OCI-M1 (cell line): ENCODE measurements around the gene ASB10.
A peak's percentile ranks its signal among the peaks of the same experiment; 100 is the strongest.

Experiments used
- DNase-seq: peaks from one replicate; lab custom pipeline; 2025; lab: John Stamatoyannopoulos, UW

The ASB10 gene

DNA sequence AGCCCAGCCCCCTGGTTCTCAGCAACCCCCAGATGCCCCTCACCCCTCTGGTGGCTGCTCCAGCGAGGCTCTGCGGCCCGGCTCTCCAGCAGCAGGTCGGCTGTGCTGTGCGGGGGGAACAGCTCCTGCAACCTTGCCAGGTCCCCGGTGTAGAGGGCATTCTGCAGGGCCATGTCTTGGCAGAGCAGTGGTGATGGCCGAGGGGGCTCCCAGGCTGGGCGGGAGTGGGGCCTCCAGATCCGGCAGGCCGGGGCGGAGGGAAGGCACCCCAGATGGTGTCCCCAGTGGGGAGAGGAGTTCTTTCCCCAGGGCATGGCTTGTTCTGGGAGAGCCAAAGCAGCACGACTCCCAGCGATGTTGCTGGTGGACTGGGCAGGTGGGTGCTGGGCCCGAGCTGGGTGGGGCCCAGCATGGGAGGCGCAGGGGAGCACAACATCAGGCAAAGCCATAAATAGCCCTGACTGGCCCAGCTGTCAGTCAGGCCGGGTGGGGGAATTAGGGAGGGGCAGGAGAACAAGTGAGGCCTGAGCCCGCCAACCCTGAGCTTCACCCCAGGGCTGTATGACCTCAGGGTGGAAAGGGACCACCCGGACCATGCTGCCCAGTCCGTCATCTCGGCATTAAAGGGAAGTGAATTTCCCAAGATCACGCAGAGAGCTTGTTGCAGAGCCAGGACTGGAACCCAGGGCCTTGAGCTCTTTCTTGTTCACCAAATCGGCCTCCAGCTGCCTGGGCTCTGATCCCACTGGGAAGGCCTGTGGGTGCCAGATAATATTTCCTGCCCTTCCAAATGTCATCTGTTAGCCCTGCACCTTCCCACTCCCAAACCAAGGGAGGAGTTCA lies 580 bp upstream of the ASB10 start:
- no peak for DNase-seq

- DNase-seq = no peak
Observed at GRCh38 chr7:151185762-151186639, 1.0 kb downstream of the ASB10 start.

DNA sequence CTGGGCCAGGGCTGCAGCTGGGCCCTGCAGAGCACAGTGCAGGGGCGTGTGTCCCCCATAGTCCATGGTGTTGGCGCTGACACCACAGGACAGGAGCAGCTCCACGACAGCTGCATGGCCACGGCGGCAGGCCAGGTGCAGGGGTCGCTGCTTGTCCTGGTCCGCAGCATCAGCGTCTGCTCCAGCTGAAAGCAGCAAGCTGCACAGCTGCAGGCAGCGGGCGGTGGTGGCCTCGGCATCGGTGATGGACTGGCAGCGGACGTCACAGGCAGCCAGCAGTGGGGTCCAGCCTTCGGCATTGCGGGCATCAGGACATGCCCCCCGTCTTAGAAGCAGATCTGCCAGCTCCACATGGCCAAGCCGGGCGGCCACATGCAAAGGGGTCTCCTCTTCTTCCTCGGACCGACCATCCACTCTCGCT lies 6.0 kb downstream of the ASB10 start:
- no peak for DNase-seq

GRCh38 chr7:151179946-151180345 lies 7.1 kb downstream of the ASB10 start:
- DNase-seq = no peak

DNA sequence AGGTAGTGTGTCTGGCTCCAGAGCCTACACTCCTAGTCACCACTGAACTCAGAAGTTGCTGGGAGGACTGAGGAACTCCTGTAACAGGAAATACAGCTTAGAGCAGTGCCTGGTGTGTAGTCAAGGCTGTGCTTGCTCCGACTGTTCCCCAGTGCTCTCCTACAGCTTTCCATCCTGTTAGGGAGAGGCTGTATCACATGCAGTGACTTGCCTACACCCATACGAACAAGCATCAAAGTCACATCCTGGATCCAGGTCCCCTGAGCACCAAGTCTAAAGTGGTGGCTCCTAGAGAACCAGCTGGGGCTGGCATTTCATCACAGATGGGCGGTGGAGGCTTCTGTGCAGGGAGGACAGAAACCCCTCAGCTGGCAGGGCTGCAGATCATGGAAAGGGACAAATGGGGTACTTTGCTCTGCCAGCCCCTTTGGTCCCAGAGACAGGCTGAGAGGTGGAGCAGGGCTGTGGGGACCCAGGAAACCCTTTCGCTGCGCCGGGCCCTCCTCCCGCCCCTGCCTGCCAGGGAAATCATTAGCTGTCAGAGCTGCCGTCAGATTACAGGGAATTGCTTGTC lies 7.7 kb downstream of the ASB10 start:
- DNase-seq = no peak

GRCh38 chr7:151178831-151179230 lies 8.2 kb downstream of the ASB10 start:
- no peak for DNase-seq

GRCh38 chr7:151178236-151178635 lies 8.8 kb downstream of the ASB10 start:
- no peak for DNase-seq

GRCh38 chr7:151177310-151177709 lies 9.7 kb downstream of the ASB10 start:
- no peak for DNase-seq

- no peak for DNase-seq
Observed at GRCh38 chr7:151176401-151176800, 10.6 kb downstream of the ASB10 start.

- no peak for DNase-seq
Observed at GRCh38 chr7:151175793-151176311, 11.2 kb downstream of the ASB10 start.

DNA sequence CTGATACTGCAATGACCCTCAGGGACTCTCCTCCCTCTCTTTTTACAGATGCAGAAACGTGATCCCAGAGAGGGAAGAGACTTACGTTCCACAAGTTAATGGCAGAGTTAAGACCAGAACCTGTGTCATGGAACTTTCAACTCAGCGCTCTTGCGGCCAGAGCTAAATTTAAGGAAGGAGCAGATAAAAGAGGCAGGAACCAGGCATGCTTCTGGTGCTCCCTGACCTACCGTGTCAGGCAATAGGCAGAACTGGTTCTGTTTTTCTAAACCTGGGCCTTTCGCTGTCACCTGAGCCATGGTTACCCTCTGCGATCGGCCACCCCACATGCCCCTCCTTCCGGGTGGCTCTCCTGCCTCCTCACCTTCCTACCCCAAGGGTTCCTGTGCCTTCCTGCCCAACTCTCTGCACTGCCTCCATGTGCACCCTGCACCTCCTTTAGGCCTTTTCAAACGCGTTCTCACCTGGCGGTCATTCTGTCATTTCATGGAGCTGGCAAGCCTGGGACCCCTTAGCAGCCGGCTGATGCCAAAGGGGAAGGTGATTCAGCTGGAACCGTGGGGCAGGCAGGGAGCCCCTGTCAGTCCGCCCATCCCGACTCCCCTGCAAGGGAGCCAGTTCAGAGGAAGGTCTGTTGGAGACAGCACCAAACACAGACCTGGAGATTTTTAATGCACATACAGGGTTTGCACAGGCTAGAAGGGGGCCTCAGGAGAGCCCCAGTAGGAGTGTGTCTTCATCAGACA lies 11.8 kb downstream of the ASB10 start:
- no peak for DNase-seq

- DNase-seq = no peak
Observed at GRCh38 chr7:151174246-151175046, 12.6 kb downstream of the ASB10 start.

GRCh38 chr7:151173386-151174245 lies 13.4 kb downstream of the ASB10 start:
- DNase-seq = no peak

- DNase-seq = peak; percentile 74
Observed at GRCh38 chr7:151172273-151173141, 14.5 kb downstream of the ASB10 start.

- DNase-seq = no peak
Observed at GRCh38 chr7:151168787-151169162, 18.3 kb downstream of the ASB10 start.

GRCh38 chr7:151168003-151168786 lies 18.9 kb downstream of the ASB10 start:
- peak; percentile 60 for DNase-seq

- DNase-seq = no peak
Observed at GRCh38 chr7:151167197-151167961, 19.7 kb downstream of the ASB10 start, which contains the start of gene GBX1. Gene GBX1 (minus strand): TSS chr7:151167694. CDS start chr7:151167548, 146 bp downstream.
